C1 segment of cervical spinal cord (tissue), 14 donors: ENCODE results near the gene SMAD3.
"Not testable (repeated sequence)": the region's sequence is repeated elsewhere in the genome, so short reads cannot be mapped to it uniquely, and the experiment has no call there.

Experiments used
- DNase-seq, 14 donors: peaks; one replicate each; lab custom pipeline; 2025; lab: John Stamatoyannopoulos, UW

Gene SMAD3

DNA sequence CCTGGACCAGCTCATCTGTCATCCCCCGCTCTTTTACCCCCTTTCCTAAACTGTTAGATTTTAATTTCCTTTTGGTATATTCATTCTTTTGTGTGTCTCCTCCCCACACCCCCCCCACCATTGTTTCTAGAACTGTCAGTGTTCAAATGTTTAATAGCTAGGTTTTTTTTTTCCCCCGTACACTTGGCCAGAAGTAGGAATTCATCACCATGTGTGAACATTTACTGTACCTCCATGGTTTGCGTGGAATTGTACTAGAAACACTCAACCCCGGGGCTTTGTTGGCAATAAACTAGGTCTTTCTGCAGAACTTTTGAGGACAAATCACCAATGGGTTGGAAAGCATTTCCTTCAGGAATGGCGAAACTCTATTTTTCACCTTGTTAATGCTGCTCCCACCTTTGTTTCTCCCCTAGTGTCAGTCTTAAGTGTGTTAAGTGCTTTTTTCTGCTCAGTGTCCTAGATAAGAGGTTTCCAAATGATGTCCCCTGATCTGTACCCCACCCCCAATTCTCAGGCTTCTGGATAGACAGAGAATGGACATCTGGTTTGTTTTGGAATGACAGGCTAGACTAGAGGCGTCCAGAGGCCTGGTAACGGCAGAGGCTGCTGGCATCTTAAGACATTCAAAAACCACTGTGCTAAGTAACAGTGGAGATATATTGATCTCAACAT is 76.8 kb downstream of the SMAD3 start:
- no peak for DNase-seq

DNA sequence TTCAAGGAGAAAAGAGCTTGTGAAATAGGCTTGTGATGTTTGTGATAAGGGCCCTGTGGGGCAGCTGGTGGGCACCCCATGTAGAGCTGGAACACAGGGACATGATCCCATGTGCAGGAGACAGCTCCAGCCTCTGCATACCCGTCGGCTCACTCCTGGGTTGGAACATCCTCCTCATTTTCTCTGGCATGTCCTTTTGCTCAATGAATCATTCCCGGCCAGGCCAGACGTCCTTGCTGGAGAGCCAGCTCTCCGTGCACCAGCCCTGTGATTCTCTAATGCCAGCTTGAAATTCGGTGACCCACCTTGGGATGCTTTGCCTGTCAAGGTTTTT is 77.3 kb downstream of the SMAD3 start:
- no peak for DNase-seq

DNA sequence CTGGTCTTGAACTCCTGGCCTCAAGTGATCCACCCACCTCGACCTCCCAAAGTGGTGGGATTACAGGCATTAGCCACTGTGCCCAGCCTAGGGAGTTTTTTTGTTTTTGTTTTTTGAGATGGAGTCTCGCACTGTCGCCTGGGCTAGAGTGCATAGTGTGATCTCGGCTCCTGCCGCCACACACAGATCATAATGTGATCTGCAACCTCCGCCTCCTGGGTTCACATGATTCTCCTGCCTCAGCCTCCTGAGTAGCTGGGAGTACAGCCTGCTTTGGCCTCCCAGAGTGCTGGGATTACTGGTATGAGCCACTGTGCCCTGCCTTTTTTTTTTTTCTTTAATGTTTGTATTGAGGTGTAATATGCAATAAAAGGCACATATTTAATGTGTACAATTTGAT is 78.2 kb downstream of the SMAD3 start:
- no peak for DNase-seq

DNA sequence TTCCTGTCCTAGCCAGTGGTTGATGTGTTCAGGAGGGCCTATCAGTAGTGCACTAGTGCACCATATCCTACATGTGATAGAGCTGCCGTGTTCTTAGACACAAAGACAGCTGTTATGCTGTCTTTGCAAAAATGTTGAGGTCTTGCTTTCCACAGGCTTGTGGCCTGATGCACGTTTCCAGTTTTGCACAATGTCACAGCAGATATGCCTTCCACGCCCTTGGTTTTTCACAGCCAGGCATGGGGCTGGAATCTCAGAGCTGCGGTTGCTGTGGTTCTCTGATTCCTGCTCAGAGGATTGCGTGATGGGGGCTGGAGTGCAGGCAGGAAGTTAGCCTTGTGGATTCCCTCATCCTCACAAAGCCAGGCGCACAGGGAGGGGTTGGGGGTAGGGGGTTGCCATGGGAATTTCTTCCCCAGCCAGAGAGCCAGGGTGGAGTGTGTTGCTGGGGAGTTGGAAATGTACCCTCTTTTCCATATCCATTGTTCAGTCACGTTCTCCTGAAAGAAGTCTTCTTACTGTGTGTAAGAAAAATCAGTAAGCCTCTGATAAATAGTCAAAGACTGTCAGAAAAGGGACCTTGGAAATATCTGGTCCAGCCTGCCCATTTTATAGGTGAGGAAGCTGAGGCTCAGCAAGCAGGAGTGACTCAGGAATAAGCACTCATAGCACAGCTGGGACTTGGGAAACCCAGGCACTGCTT is 79.4 kb downstream of the SMAD3 start:
- no peak for DNase-seq

DNA sequence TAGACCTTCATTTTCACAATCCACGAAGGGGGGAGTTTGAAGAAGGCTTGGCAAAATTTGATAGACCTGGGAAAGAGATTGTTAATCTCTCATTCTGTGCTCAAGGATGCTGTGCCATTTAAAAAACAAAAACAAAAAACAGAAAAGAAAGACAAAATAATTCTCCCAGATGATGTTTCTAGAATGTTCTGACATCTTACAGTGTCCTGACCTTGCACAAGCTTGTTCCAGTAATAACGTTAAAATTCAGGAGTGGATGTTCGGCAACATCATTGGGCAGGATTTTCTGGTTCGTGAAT is 79.9 kb downstream of the SMAD3 start:
- DNase-seq, result no peak

DNA sequence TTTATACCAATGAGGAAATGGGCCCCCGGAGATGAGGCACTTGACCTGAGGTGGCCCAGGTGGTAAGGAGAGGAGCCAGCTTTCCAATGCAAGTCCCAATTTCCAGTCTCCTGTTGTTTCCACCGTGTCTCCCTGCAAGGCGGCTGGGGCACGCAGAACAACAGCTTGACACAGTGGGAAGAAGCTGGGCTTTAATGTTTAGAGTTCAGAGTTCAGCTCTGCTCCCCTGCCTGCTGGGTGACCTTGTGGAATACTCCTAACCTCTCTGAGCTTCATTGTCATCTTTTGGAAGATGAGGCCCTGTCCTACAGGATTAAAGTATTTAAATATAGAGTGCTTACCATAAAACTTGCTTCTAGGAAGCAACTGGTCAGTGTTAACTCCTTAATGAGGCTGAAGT is 80.3 kb downstream of the SMAD3 start:
- DNase-seq, result no peak

DNA sequence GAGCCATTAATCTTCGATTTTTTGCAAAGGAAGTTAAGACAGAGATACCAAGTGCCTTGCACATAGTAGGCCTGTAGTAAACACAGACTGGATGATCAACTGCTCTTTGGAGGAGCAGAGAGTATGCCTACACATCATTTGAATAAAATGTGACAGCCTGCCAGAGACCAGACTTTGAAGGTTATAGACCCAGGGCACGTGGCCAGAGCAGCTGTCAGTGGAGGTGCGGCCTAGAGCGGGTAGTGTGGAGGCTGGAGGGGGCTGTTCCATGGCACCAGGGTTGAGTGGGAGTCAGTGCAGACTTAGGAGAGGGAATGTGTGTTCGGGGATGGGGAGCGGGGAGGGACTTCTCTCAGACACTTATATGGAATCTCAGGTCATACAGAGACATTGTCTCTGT is 80.8 kb downstream of the SMAD3 start:
- no peak for DNase-seq

DNA sequence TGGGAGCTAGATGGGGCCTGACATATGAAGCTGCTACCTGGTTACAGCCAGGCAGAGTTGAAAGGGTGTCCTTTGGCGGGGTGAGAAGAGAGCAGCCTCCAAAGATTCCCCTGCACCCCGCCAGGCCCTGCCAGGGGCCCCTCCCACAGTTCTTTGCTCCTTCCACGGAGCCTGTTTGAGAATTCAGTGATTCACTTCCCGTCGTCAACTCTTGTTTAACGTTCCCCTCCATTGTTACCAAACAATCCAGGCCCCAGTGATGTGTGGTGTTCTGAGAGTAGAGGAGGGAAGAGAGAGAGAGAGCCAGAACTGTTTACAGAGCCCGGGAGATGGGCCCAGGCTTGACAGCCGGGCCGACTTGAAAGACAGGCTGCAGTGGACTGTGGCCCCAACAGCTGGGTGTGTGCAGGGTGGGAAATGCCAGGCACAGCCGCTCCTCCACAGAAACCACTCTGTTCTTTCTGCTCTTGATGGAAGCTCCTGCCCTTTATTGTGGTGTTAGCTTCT is 81.5 kb downstream of the SMAD3 start:
- peak in 1 of 14 donors; percentile 51 for DNase-seq

DNA sequence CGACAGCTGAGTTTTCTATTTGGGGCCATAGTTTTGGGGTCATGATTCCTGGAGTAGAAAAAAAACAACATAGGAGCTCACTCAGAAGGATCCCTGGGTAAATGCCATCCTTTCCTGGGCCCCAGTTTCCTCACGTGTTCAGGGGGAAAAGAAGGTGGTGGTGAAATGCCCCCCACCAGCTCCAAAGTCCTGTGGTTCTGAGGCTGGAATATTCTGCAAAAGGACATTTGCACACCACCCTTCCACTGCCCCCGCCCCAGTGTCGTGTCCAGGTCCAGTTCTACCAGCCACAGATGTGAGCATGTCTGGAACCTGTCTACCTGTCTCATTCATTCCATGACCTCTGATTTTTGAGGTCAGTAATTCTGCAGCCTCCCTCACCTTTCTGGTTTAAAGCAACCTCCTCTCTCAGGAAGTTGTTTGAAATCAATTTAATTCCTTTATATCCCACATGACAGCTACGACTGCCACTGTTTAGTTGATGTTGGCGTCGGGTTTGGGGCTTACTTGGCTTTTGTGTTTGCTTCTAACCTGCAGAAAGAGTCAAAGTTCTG is 82.1 kb downstream of the SMAD3 start:
- no peak for DNase-seq

DNA sequence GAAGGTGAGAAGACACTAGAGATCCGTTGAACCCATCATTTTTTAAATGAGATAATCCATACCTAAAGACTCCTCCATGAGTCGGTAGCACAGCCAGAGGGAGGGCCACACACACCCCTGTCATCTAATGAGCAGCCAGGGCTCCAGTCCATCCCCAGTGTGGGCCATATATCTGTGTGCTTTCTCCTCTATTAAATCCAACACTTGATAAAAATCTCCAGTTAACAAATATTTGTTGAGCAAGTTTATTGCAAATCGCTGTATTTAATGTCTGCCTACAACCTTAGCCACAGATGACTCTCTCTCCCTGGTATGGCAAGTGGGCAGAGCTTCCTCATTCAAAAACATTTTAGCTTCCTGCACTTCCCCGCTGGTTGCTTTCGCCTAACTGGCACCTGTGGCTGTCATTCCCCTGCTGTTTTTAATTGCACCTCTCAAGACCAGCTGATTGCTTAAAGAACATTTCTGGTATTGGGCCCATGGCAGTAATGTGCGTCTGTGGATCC is 82.8 kb downstream of the SMAD3 start:
- DNase-seq, result no peak

DNA sequence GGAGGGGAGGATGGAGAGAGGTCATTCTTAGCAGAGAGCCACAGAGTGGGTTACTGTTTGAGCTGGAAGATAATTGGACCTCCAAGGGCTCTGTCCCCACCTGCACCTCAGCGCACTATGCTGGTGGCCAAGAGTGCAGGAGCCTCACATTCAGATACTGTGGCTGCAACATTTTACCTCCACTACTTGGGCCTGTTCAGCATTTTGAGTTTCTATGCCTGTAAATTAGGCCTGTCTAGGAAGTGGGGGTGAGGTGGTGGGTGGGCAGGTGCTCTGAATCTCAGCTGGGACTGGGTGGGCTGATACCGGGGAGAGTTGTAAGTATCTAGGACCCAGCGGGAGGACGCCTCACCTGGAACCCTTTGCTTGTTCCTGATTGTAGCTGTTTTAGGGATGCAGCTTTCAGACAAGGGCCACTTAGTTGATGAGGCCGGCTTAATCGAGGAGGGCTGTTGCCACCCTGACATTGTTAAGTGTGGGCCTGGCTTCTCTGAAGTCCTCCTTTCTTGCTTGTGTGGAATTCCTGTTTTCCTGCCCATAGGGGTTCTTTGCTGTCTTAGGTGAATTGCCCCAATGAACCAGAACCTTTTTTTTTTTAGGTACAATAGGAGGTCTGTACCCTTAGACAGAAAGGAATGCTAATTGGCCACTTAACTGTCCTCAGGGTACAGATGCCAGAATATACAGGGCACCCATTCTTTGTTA is 83.8 kb downstream of the SMAD3 start:
- no peak for DNase-seq

DNA sequence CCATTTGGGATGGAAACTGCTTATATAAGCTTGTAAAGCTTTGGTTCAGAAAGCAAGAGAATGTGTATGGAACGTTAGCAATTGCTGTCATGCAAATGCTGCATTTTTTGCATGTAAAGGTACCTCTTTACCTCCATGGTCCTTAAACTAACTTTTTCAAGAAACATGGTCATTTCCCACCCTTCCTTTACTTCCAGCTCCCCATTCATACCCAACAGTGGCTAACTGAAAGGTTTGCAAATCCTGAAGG is 84.3 kb downstream of the SMAD3 start:
- DNase-seq, result no peak

DNA sequence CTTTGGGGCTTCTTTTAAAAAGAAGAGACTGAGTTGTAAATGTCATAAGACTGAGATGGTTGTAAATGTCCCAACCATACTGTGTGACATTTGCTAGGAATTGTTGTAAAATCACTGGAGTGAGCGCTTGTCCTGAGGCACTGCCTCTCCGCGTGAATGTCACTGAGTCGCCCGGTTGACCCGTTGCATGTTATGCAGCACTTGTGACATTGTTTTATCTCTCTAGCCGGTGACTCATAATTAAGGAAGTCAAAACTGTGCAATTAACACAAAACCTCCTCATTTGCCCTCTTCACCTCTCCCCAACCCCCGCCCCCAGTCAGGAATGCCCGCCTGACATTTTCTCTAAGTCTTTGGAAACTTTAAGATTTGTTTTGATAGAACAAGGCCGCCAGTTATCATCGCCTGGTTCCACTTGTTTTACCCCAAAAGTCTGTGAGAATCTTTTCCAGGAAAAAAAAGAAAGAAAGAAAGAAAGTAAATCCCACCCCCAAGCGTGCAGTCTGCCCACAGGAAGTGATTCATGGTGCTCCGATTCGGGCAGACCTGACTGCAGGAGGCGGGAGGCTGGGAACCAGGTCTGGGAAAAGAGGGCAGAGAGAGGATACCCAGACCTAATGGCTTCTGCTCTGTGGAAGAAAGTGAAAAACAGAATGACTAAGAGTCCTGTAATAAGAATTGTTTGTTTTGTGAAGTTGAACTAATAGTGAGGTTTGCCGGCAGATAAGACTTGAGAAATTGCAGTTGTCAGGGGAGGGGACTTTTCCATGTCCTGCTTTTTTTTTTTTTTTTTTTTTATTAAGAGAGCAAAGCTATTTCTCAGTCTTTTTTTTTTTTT is 84.8 kb downstream of the SMAD3 start:
- DNase-seq, result peak in 1 of 14 donors; percentile 64

DNA sequence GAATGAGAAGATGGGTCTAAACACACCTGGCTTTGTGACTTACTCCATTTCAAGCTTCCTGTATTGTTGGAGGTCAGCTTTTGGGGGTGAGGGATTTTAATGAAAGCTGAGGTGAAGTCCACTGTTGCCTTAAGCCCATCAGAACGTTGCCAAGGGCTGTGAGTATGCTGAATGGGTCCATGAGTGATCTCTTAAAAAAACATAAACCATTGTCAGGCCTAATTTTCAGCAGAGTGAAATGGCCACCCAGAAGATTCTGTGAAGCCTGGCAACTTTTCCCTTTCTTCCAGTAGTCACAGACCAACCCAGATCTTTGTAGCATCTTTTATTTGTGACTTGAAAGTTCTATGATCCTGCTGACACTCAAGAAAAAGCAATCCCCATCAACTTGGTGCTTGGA is 87.0 kb downstream of the SMAD3 start:
- no peak for DNase-seq

DNA sequence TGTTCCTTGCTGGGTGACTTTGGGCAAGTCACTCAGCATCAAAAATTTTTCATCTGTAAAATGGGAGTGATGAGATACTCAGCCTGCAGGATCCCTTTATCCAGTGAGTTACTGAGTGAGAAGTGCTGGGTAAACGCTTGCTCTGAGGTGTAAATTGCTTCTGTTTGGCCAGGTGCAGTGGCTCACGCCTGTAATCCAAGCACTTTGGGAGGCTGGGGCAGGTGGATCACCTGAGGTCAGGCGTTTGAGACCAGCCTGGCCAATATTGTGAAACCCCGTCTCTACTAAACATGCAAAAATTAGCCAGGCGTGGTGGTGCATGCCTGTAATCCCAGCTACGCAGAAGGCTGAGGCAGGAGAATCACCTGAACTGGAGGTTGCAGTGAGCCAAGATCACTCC is 87.6 kb downstream of the SMAD3 start:
- DNase-seq, result not testable (repeated sequence)

DNA sequence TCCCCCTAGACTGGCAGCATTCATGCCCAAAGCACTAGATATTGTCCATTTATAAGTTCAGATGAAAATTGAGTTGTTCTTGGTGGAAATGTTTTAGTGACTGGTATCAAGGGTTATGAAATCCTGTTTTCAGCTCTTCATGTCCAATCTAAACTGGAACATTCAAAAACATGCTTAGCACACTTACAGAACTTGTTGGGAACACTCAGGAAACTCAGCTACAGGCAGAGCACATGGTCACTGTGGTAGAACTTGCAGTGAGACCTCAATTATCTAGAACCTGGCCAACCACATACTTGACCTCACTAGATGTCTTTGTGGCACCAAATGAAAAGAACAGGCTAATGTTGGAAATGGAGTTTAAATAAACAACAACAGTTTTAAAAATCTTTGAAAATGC is 88.8 kb downstream of the SMAD3 start:
- no peak for DNase-seq

DNA sequence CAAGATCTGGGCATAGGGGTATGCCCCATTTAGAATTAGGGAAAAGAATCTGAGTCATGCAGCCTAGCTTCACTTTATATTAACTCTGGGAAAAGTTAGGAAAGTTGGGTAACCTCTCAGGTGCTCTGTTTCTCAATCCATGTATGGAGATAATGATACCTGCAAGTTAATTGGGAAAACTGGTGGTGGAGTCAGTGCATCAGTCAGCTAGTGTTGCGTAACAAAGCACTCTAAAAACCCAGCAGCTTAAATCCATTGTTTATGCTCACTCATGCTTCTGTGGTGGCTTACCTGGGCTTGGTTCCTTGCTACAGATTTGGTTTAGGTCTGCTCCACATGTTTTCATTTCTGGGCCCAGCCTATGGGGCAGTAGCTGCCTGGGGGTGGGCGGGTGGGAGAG is 91.0 kb downstream of the SMAD3 start:
- DNase-seq, result no peak

DNA sequence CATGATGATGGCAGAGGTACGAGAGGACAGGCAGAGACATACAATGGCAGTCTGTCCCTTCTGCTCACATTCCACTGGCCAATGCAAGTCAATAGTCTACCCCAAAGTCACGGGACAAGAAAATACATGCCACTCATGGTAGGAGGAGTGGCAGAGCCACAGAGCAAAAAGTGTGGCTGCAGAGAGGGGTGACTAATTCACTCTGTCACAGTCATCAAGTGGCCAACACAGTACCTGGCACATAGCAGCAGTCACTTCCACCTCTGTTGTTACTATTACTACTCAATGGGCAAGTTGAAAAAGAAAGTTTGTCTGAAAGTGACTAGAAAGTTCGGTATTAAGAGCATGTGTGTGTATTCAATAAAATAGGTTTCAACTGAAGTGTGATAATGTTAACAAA is 91.4 kb downstream of the SMAD3 start:
- no peak for DNase-seq

DNA sequence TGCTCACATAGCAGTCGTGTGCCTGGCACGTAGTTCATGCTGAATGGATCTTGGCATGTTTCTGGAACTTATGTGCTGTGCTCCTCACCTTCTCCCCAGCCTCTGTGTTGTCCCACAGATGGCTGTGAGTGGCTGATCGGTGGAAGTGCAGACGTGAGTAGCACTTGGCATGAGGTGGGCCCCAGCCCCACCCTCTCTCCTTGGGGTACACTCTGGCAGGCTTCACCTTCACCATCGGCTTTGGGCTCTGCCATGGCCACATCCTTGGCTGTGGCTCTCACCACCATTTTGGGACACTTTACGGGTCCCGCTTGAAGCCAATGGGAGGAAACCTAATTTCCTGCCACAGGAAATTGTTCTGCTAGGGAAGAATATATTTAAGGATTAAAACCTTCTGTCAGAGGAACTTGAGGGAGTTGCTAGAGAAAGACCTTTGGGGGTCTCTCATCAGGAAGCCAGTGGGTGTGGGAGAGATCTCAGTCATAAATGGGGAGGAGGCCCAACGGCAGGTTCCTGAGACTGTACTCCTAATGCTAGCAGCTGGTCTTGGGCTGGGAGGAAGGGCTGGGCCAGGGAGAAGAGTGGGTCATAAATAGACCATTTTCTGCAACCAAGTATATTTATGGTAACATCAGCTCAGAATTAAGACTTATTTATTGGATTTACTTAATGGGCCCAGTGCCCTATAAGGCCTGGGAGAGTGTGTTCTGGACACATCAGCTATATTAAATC is 92.3 kb downstream of the SMAD3 start:
- DNase-seq, result no peak

DNA sequence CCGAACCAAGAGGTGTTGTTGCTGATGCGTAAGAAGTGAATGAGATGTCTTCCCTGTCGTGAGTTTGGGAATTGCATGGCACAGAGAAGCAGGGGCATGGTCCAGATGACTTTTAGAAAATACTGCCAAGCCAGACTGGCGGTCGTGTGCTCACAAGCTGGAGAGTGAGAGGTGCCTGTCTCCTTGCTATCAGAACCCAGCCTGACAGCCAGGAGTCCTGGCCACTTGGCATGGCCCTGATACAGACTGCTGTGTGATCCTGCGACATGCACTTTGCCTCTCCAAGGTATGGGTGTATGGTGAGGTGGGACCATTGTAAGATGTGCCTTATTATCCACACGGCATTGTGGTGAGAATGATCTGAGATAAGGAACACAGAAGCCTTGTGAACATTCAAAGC is 93.0 kb downstream of the SMAD3 start:
- no peak for DNase-seq

DNA sequence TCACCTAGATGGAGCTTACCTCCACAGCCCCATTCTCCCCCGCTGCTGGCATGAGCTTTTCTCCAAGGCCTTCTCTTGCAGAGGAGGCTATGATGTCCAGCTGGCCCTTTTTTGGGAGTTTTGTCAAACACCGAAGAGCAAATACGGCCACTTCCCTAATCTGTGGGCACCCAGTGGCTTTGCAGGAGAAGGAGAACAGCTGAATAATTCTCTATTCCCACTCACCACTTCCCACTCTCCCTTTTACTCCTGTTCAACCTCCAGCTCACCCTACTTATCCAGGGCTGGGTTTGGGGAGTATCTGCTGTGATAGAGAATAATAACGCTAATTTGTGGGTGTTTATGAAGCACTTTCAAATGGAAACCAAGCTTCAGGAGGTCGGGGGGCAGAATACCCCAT is 96.0 kb downstream of the SMAD3 start:
- no peak for DNase-seq
